ENCODE measurements around the gene QDPR. TPM values are rescaled to one million over a fixed set of nuclear protein-coding genes. Genes with fewer than 3 reads are reported as not detected.

Gene QDPR
- total and polyA plus RNA-seq, 9 of the 15 experiments (the other 6 are each of a cell fraction or from before 2014, with no cell fraction given) = 5.7 to 29.7 (median 17.2) TPM

GRCh38 chr4:17557880-17558279 lies 46.0 kb upstream of the QDPR start (continued):
- TF ChIP-seq MCM2 (IDR thresholded peaks at IDR 0.05; ENCODE audit: low read depth) (0 out of 2 replicates have a peak, but pooled peaks have one; percentile 41), ZNF780A (CRISPR knock-in tag; IDR thresholded peaks at IDR 0.05) (no peak), CHAMP1 (IDR thresholded peaks at IDR 0.05) (no peak), ZFP36 (IDR thresholded peaks at IDR 0.05; ENCODE audit: low read depth, low read length, partially characterized antibody) (no peak), EP300 (IDR thresholded peaks at IDR 0.05; ENCODE audit: low read length) (no peak), NFXL1 (CRISPR knock-in tag; IDR thresholded peaks at IDR 0.05) (no peak), CREB5 (CRISPR knock-in tag; IDR thresholded peaks at IDR 0.05) (no peak), ZNF551 (CRISPR knock-in tag; IDR thresholded peaks at IDR 0.05) (no peak), KAT7 (CRISPR knock-in tag; IDR thresholded peaks at IDR 0.05; ENCODE audit: borderline replicate concordance) (no peak), TSHZ1 (CRISPR knock-in tag; IDR thresholded peaks at IDR 0.05) (no peak), ZNF253 (CRISPR knock-in tag; conservative IDR thresholded peaks at IDR 0.05) (no peak), JUNB (CRISPR knock-in tag; conservative IDR thresholded peaks at IDR 0.05) (no peak), HDAC2 (IDR thresholded peaks at IDR 0.05) (no peak), ZBTB5 (IDR thresholded peaks at IDR 0.05) (no peak), ZNF354B (CRISPR knock-in tag; IDR thresholded peaks at IDR 0.05) (no peak), NFE2 (IDR thresholded peaks at IDR 0.05; ENCODE audit: low read depth) (peak; percentile 29; the same call in 1 of the 2 replicates), MTA2 (IDR thresholded peaks at IDR 0.05; ENCODE audit: low read depth) (no peak), CREM (IDR thresholded peaks at IDR 0.05; ENCODE audit: low read depth) (no peak), TCF7L2 (IDR thresholded peaks at IDR 0.05; ENCODE audit: low read depth, low read length) (no peak), BRCA1 (IDR thresholded peaks at IDR 0.05) (no peak), BRCA1 (CRISPR knock-in tag; IDR thresholded peaks at IDR 0.05) (no peak), ZBTB1 (CRISPR knock-in tag; IDR thresholded peaks at IDR 0.05; ENCODE audit: borderline replicate concordance, low read depth) (no peak)

All from K562 (cell line).